GM13977 (cell line): ENCODE measurements around the gene ACACA.

Source experiments
- DNase-seq: peaks from one replicate; pipeline ENCODE4 v3.0.0; 2012; ENCODE audit warnings: low spot score
- CTCF ChIP-seq: IDR thresholded peaks from 2 replicates; pipeline ENCODE4 v1.5.1; 2012; ENCODE audit warnings: mild to moderate bottlenecking, control low read depth; ENCODE audit not compliant: insufficient read depth; ENCODE audit errors: extremely low read depth, missing control alignments
- in situ Hi-C: fragments of 300-500 bp; cut with MboI; formaldehyde crosslinking; loops from one replicate; pipeline ENCODE4 v1.12.0; 2022; ENCODE audit warnings: low sequenced_read_pairs, low pct_unique_long_range_greater_than_20kb, mixed read lengths, inconsistent platforms; ENCODE audit not compliant: unreplicated experiment

The ACACA gene

GRCh38 chr17:37048811-37049210 is 357.8 kb downstream of the ACACA start:
- in situ Hi-C loops, result loop anchor here (25.0 kb wide), 1 partner anchor 412 kb away; no protein-coding TSS in a partner anchor
- no peak for TF ChIP-seq CTCF
- DNase-seq, result no peak

- TF ChIP-seq CTCF, result peak; percentile 81
- DNase-seq, result peak; percentile 78
- in situ Hi-C loops, result loop anchor here (25.0 kb wide), 1 partner anchor 410 kb away; no protein-coding TSS in a partner anchor
Observed at GRCh38 chr17:37047631-37048104, 359.0 kb downstream of the ACACA start.

- in situ Hi-C loops, result loop anchor here (25.0 kb wide), 1 partner anchor 408 kb away; no protein-coding TSS in a partner anchor
- no peak for TF ChIP-seq CTCF
- DNase-seq, result no peak
Observed at GRCh38 chr17:37045351-37045922, 361.2 kb downstream of the ACACA start.

- in situ Hi-C loops, result loop anchor here (25.0 kb wide), 1 partner anchor 406 kb away; no protein-coding TSS in a partner anchor
- DNase-seq, result no peak
- TF ChIP-seq CTCF, result no peak
Observed at GRCh38 chr17:37043201-37043600, 363.4 kb downstream of the ACACA start.

- in situ Hi-C loops, result loop anchor here (25.0 kb wide), 1 partner anchor 405 kb away; no protein-coding TSS in a partner anchor
- no peak for DNase-seq
- TF ChIP-seq CTCF, result no peak
Observed at GRCh38 chr17:37041932-37042331, 364.7 kb downstream of the ACACA start.

- TF ChIP-seq CTCF, result no peak
- DNase-seq, result no peak
- in situ Hi-C loops, result loop anchor here (25.0 kb wide), 1 partner anchor 402 kb away; no protein-coding TSS in a partner anchor
Observed at GRCh38 chr17:37039269-37039668, 367.4 kb downstream of the ACACA start.
